ENCODE data around the gene TMEM62. TPM values are rescaled to one million over a fixed set of nuclear protein-coding genes. Genes with fewer than 3 reads are reported as not detected.
A peak's percentile ranks its signal among the peaks of the same experiment; 100 is the strongest.

TMEM62 gene
- polyA plus RNA-seq, 3 donors, result 10.5 to 11.3 (median 10.8) TPM

DNA sequence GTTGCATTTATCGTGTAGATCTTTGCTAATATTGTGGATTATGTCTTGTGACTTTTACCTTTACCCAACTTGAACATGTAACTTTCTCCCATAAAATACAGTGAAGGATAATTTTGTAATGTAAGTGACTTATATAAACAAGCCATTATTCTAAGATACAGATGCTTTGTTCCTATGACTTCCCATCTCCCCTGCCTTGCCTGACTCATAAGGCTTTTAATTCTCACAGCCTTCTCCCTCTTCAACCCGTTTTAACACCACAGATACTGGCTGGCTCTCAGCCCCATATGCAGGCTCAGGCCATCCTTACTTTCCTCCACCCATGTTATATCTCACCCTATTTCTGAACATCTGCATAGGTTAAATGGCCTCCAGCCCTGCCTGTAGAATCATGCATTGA lies 55.9 kb downstream of the TMEM62 start:
- H3K4me3 Mint-ChIP-seq, result no peak overlapping the region
- H3K27me3 Mint-ChIP-seq (ENCODE audit: low read depth in 3 of 3), result no peaks in the 10 kb centered on the region
- Histone ChIP-seq H3K4me3 (replicated peaks in 1 of 3; ENCODE audit: low read depth in 2 of 3, low read length in 3 of 3) (no peak overlapping the region), H3K36me3 (replicated peaks in 1 of 2; ENCODE audit: control insufficient read depth in 1 of 2, insufficient read depth in 2 of 2, low read length in 2 of 2) (peaks cover 57 to 66% of the 10 kb centered on the region in 2 donors), H3K79me2 (ENCODE audit: insufficient read depth, low read length) (peaks cover 33% of the 10 kb centered on the region), H4K20me1 (ENCODE audit: insufficient read depth, low read length) (peaks cover 27% of the 10 kb centered on the region), H3K27me3 (ENCODE audit: control insufficient read depth in 2 of 2, insufficient read depth in 2 of 2, low read length in 2 of 2) (no peaks in the 10 kb centered on the region), H3K9ac (ENCODE audit: insufficient read depth, low read length, poor library complexity, severe bottlenecking) (no peak overlapping the region), H3K4me1 (ENCODE audit: control insufficient read depth in 1 of 2, insufficient read depth in 2 of 2, low read length in 2 of 2) (peaks cover 8 to 19% of the 10 kb centered on the region in 2 donors), H3K4me2 (replicated peaks; ENCODE audit: extremely low read depth, low read length, poor library complexity, severe bottlenecking) (no peak overlapping the region), H2AFZ (ENCODE audit: insufficient read depth, low read depth, low read length, poor library complexity, severe bottlenecking) (no peak overlapping the region), H3K27ac (ENCODE audit: low read depth in 1 of 2, low read length in 2 of 2) (no peak overlapping the region), H3K9me3 (replicated peaks in 1 of 2; ENCODE audit: control insufficient read depth in 1 of 2, insufficient read depth in 1 of 2, low read length in 2 of 2) (no peaks in the 10 kb centered on the region)
- peaks cover 20% of the 10 kb centered on the region for H3K4me1 Mint-ChIP-seq
- H3K9me3 Mint-ChIP-seq, result no peaks in the 10 kb centered on the region
- H3K36me3 Mint-ChIP-seq, result peaks cover 46 to 59% of the 10 kb centered on the region in 2 donors
- 100% methylated on average over 1 of the region's 2 CpGs for WGBS (ENCODE audit: insufficient coverage)
- peak overlapping the region in 1 of 7 donors; percentile 20 for H3K27ac Mint-ChIP-seq
- TF ChIP-seq, protein P1, sequence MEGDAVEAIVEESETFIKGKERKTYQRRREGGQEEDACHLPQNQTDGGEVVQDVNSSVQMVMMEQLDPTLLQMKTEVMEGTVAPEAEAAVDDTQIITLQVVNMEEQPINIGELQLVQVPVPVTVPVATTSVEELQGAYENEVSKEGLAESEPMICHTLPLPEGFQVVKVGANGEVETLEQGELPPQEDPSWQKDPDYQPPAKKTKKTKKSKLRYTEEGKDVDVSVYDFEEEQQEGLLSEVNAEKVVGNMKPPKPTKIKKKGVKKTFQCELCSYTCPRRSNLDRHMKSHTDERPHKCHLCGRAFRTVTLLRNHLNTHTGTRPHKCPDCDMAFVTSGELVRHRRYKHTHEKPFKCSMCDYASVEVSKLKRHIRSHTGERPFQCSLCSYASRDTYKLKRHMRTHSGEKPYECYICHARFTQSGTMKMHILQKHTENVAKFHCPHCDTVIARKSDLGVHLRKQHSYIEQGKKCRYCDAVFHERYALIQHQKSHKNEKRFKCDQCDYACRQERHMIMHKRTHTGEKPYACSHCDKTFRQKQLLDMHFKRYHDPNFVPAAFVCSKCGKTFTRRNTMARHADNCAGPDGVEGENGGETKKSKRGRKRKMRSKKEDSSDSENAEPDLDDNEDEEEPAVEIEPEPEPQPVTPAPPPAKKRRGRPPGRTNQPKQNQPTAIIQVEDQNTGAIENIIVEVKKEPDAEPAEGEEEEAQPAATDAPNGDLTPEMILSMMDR (IDR thresholded peaks at IDR 0.05), result no peak
- intact Hi-C loops (cut with micrococcal nuclease), result loop anchor here in 1 of 2 donors (5.0 kb wide), 1 partner anchor 82 kb away; the partner anchor contains the start of gene UBR1
- no peak for DNase-seq

DNA sequence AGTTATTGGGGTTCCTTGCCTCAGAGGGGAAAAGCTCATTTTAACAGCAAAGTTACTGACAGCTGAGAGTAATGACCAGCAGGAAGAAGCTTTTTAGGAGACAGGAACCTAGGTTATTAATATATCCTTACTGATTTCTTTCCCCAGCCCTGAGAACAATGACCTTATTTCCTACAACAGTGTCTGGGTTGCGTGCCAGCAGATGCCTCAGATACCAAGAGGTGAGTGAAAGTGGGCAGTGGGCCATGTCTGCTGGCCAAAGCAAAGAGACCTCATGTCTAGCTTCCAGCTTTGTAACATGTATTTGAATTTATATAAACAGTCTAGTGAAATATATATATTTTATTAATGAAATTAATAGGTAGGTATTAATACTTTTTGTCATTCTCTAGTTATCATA lies 56.8 kb downstream of the TMEM62 start:
- Histone ChIP-seq H3K27ac (ENCODE audit: low read depth in 1 of 2, low read length in 2 of 2) (no peak overlapping the region), H3K9ac (ENCODE audit: insufficient read depth, low read length, poor library complexity, severe bottlenecking) (no peak overlapping the region), H3K79me2 (ENCODE audit: insufficient read depth, low read length) (peaks cover 33% of the 10 kb centered on the region), H3K36me3 (replicated peaks in 1 of 2; ENCODE audit: control insufficient read depth in 1 of 2, insufficient read depth in 2 of 2, low read length in 2 of 2) (peaks cover 66 to 70% of the 10 kb centered on the region in 2 donors), H3K4me1 (ENCODE audit: control insufficient read depth in 1 of 2, insufficient read depth in 2 of 2, low read length in 2 of 2) (peaks cover 8 to 16% of the 10 kb centered on the region in 2 donors), H3K27me3 (ENCODE audit: control insufficient read depth in 2 of 2, insufficient read depth in 2 of 2, low read length in 2 of 2) (no peaks in the 10 kb centered on the region), H3K4me2 (replicated peaks; ENCODE audit: extremely low read depth, low read length, poor library complexity, severe bottlenecking) (no peak overlapping the region), H3K4me3 (replicated peaks in 1 of 3; ENCODE audit: low read depth in 2 of 3, low read length in 3 of 3) (no peak overlapping the region), H4K20me1 (ENCODE audit: insufficient read depth, low read length) (peaks cover 31% of the 10 kb centered on the region), H3K9me3 (replicated peaks in 1 of 2; ENCODE audit: control insufficient read depth in 1 of 2, insufficient read depth in 1 of 2, low read length in 2 of 2) (no peaks in the 10 kb centered on the region), H2AFZ (ENCODE audit: insufficient read depth, low read depth, low read length, poor library complexity, severe bottlenecking) (no peak overlapping the region)
- Mint-ChIP-seq H3K4me1 (peaks cover 17% of the 10 kb centered on the region), H3K36me3 (peaks cover 54 to 68% of the 10 kb centered on the region in 2 donors), H3K27ac (no peak overlapping the region), H3K4me3 (no peak overlapping the region), H3K9me3 (no peaks in the 10 kb centered on the region), H3K27me3 (ENCODE audit: low read depth in 3 of 3) (no peaks in the 10 kb centered on the region)
- no peak for DNase-seq
- intact Hi-C loops (cut with micrococcal nuclease), result no loop called here
- TF ChIP-seq, protein P1 (IDR thresholded peaks at IDR 0.05), result no peak
- no CpG with 5 or more reads among the region's 1 CpG for WGBS (ENCODE audit: insufficient coverage)
